GM23338 (cell line): ENCODE measurements around the gene MAP3K10. TPM values are rescaled to one million over a fixed set of nuclear protein-coding genes. Genes with fewer than 3 reads are reported as not detected.

ENCODE experiments used
- ATAC-seq: fragments of 200-7000 bp; cut with Tn5 transposase; 3 replicates; pipeline ENCODE4 v1.9.1; 2020
- DNase-seq: peaks from one replicate; pipeline ENCODE4 v3.0.0-alpha.2; 2015; ENCODE audit warnings: low spot score
- H2AFZ ChIP-seq: fragments of 200-600 bp; sonication (generic); 2 replicates; pipeline ENCODE4 v1.8.0; 2016; ENCODE audit warnings: antibody characterized with exemption, mild to moderate bottlenecking, moderate library complexity
- H3F3A ChIP-seq: fragments of 200-600 bp; sonication (generic); replicated peaks from 2 replicates; pipeline ENCODE4 v1.8.0; 2017; ENCODE audit warnings: antibody characterized with exemption, mixed run types, low read depth
- H3K27ac ChIP-seq: fragments of 200-600 bp; sonication (generic); 2 replicates; pipeline ENCODE4 v1.6.1; 2016; ENCODE audit warnings: low read depth
- H3K27me3 ChIP-seq: fragments of 200-600 bp; sonication (generic); 2 replicates; pipeline ENCODE4 v1.8.0; 2016; ENCODE audit warnings: mild to moderate bottlenecking, mixed run types, moderate library complexity; ENCODE audit not compliant: insufficient read depth
- H3K36me3 ChIP-seq: fragments of 200-600 bp; sonication (generic); 2 replicates; pipeline ENCODE4 v1.8.0; 2016; ENCODE audit warnings: mild to moderate bottlenecking; ENCODE audit not compliant: insufficient read depth
- H3K4me1 ChIP-seq: fragments of 200-600 bp; sonication (generic); 2 replicates; pipeline ENCODE4 v1.8.0; 2016; ENCODE audit warnings: mild to moderate bottlenecking, moderate library complexity; ENCODE audit not compliant: insufficient read depth
- H3K4me2 ChIP-seq: fragments of 200-600 bp; sonication (generic); 2 replicates; pipeline ENCODE4 v1.7.1; 2017; ENCODE audit warnings: mixed run types
- H3K4me3 ChIP-seq: fragments of 200-600 bp; sonication (generic); 2 replicates; pipeline ENCODE4 v1.6.1; 2016; ENCODE audit warnings: mixed run types
- H3K79me2 ChIP-seq: fragments of 200-600 bp; sonication (generic); replicated peaks from 2 replicates; pipeline ENCODE4 v1.8.0; 2017; ENCODE audit warnings: mild to moderate bottlenecking; ENCODE audit not compliant: insufficient read depth
- H3K9me2 ChIP-seq: fragments of 200-600 bp; sonication (generic); 2 replicates; pipeline ENCODE4 v1.8.0; 2017; ENCODE audit not compliant: insufficient read depth
- H4K20me1 ChIP-seq: fragments of 200-600 bp; sonication (generic); replicated peaks from 2 replicates; pipeline ENCODE4 v1.8.0; 2017; ENCODE audit warnings: mild to moderate bottlenecking; ENCODE audit not compliant: insufficient read depth
- H3K27ac Mint-ChIP-seq: 2 replicates; pipeline ENCODE4 v1.8.0; 2020; ENCODE audit warnings: inconsistent platforms, mild to moderate bottlenecking, moderate library complexity, mixed read lengths
- H3K27me3 Mint-ChIP-seq: 3 replicates; pipeline ENCODE4 v1.8.0; 2022; ENCODE audit warnings: low read depth, mild to moderate bottlenecking, moderate library complexity, mixed read lengths, inconsistent platforms; ENCODE audit not compliant: insufficient read depth, poor library complexity
- H3K36me3 Mint-ChIP-seq: 3 replicates; pipeline ENCODE4 v1.8.0; 2021; ENCODE audit warnings: low read depth, mild to moderate bottlenecking, inconsistent platforms, moderate library complexity, mixed read lengths
- H3K4me1 Mint-ChIP-seq: 3 replicates; pipeline ENCODE4 v1.8.0; 2020; ENCODE audit warnings: mild to moderate bottlenecking, inconsistent platforms, mixed read lengths
- H3K4me3 Mint-ChIP-seq: 3 replicates; pipeline ENCODE4 v1.8.0; 2021; ENCODE audit warnings: moderate library complexity, mild to moderate bottlenecking, inconsistent platforms, mixed read lengths
- H3K9me3 Mint-ChIP-seq: 3 replicates; pipeline ENCODE4 v1.8.0; 2020; ENCODE audit warnings: moderate library complexity, mild to moderate bottlenecking, inconsistent platforms, mixed read lengths
- CREB1 ChIP-seq: fragments of 250-450 bp; sonication (Bioruptor Pico); IDR thresholded peaks from 2 replicates; pipeline ENCODE4 v1.5.0; 2020; ENCODE audit warnings: low read depth, mild to moderate bottlenecking, moderate library complexity
- EZH2 ChIP-seq: fragments of 200-600 bp; sonication (generic); IDR thresholded peaks from one replicate; pipeline ENCODE4 v1.8.0; 2017; ENCODE audit warnings: antibody characterized with exemption, mild to moderate bottlenecking, low read depth; ENCODE audit not compliant: unreplicated experiment
- NANOG ChIP-seq: IDR thresholded peaks from 2 replicates; pipeline ENCODE4 v1.6.1; 2016; ENCODE audit warnings: antibody characterized with exemption, borderline replicate concordance
- POLR2AphosphoS5 ChIP-seq: IDR thresholded peaks from 2 replicates; pipeline ENCODE4 v1.6.1; 2016; ENCODE audit warnings: antibody characterized with exemption, low read depth
- ZNF114 ChIP-seq: fragments of 250-450 bp; sonication (Bioruptor Pico); IDR thresholded peaks from 2 replicates; pipeline ENCODE4 v1.5.0; 2020; ENCODE audit warnings: mild to moderate bottlenecking, moderate library complexity
- polyA plus RNA-seq: library from polyadenylated mRNA; unstranded; fragments of >200 nt; fragmentation: Nextera tagmentation; extraction: Ambion mirVana; gene quantifications from 2 replicates; pipeline ENCODE4 v1.2.1, GENCODE V29; 2016
- total RNA-seq: library from RNA; depleted of rRNA; stranded (reverse); fragments of >200 nt; shearing (Covaris generic); gene quantifications from 2 replicates; pipeline ENCODE4 v1.2.3, GENCODE V29; 2014
- TF ChIP-seq, protein P1 (sequence below), 2 experiments: fragments of 200-600 bp in 1 of 2; sonication (generic) in 1 of 2; conservative IDR thresholded peaks; 2 replicates each; pipeline versions ENCODE4 v1.5.1 to v1.6.1; 2016 to 2017; ENCODE audit warnings: antibody characterized with exemption in 2 of 2, low read depth in 2 of 2, mild to moderate bottlenecking in 2 of 2, moderate library complexity in 1 of 2
- TF ChIP-seq, protein P2 (sequence below): IDR thresholded peaks from one replicate; pipeline ENCODE4 v1.6.1; 2018; ENCODE audit warnings: antibody characterized with exemption; ENCODE audit not compliant: unreplicated experiment

The MAP3K10 gene
- total and polyA plus RNA-seq, 2 experiments from 2014 or later = 5.9 to 13.7 TPM

GRCh38 chr19:40149501-40149900 lies 41.7 kb upstream of the MAP3K10 start:
- Histone ChIP-seq H3K4me3 (no peak overlapping the region), H2AFZ (no peak overlapping the region), H3K36me3 (no peaks in the 10 kb centered on the region), H3F3A (no peaks in the 10 kb centered on the region), H3K4me1 (no peaks in the 10 kb centered on the region), H3K27me3 (no peaks in the 10 kb centered on the region), H3K9me2 (no peaks in the 10 kb centered on the region), H4K20me1 (no peaks in the 10 kb centered on the region), H3K27ac (no peak overlapping the region), H3K79me2 (no peaks in the 10 kb centered on the region), H3K4me2 (no peak overlapping the region)
- Mint-ChIP-seq H3K9me3 (no peaks in the 10 kb centered on the region), H3K4me1 (no peaks in the 10 kb centered on the region; the same call in 2 of the 3 replicates), H3K36me3 (no peaks in the 10 kb centered on the region), H3K27ac (no peak overlapping the region), H3K4me3 (no peak overlapping the region), H3K27me3 (peaks cover 2% of the 10 kb centered on the region)
- DNase-seq (no peak), ATAC-seq (no peak)
- TF ChIP-seq ZNF114 (no peak), POLR2AphosphoS5 (no peak), NANOG (no peak)
- TF ChIP-seq, protein P1, sequence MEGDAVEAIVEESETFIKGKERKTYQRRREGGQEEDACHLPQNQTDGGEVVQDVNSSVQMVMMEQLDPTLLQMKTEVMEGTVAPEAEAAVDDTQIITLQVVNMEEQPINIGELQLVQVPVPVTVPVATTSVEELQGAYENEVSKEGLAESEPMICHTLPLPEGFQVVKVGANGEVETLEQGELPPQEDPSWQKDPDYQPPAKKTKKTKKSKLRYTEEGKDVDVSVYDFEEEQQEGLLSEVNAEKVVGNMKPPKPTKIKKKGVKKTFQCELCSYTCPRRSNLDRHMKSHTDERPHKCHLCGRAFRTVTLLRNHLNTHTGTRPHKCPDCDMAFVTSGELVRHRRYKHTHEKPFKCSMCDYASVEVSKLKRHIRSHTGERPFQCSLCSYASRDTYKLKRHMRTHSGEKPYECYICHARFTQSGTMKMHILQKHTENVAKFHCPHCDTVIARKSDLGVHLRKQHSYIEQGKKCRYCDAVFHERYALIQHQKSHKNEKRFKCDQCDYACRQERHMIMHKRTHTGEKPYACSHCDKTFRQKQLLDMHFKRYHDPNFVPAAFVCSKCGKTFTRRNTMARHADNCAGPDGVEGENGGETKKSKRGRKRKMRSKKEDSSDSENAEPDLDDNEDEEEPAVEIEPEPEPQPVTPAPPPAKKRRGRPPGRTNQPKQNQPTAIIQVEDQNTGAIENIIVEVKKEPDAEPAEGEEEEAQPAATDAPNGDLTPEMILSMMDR (conservative IDR thresholded peaks at IDR 0.05; ENCODE audit: low read depth in 2 of 2) = no peak

GRCh38 chr19:40150170-40150569 lies 41.1 kb upstream of the MAP3K10 start:
- TF ChIP-seq EZH2 (no peak), CREB1 (CRISPR knock-in tag) (no peak)
- TF ChIP-seq, protein P2, sequence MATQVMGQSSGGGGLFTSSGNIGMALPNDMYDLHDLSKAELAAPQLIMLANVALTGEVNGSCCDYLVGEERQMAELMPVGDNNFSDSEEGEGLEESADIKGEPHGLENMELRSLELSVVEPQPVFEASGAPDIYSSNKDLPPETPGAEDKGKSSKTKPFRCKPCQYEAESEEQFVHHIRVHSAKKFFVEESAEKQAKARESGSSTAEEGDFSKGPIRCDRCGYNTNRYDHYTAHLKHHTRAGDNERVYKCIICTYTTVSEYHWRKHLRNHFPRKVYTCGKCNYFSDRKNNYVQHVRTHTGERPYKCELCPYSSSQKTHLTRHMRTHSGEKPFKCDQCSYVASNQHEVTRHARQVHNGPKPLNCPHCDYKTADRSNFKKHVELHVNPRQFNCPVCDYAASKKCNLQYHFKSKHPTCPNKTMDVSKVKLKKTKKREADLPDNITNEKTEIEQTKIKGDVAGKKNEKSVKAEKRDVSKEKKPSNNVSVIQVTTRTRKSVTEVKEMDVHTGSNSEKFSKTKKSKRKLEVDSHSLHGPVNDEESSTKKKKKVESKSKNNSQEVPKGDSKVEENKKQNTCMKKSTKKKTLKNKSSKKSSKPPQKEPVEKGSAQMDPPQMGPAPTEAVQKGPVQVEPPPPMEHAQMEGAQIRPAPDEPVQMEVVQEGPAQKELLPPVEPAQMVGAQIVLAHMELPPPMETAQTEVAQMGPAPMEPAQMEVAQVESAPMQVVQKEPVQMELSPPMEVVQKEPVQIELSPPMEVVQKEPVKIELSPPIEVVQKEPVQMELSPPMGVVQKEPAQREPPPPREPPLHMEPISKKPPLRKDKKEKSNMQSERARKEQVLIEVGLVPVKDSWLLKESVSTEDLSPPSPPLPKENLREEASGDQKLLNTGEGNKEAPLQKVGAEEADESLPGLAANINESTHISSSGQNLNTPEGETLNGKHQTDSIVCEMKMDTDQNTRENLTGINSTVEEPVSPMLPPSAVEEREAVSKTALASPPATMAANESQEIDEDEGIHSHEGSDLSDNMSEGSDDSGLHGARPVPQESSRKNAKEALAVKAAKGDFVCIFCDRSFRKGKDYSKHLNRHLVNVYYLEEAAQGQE = no peak
- no peak overlapping the region for H3K27ac Mint-ChIP-seq

More at GRCh38 chr19:40150170-40150569, 41.1 kb upstream of the MAP3K10 start:
- Histone ChIP-seq H3K27ac (no peak overlapping the region), H3K4me2 (no peak overlapping the region), H3K79me2 (no peaks in the 10 kb centered on the region), H2AFZ (no peak overlapping the region), H3K27me3 (no peaks in the 10 kb centered on the region), H3F3A (no peaks in the 10 kb centered on the region), H3K36me3 (no peaks in the 10 kb centered on the region), H3K9me2 (no peaks in the 10 kb centered on the region), H4K20me1 (no peaks in the 10 kb centered on the region), H3K4me1 (no peaks in the 10 kb centered on the region), H3K4me3 (no peak overlapping the region)
- Mint-ChIP-seq H3K9me3 (peaks cover 2% of the 10 kb centered on the region; the same call in 1 of the 3 replicates), H3K27me3 (peaks cover 2% of the 10 kb centered on the region), H3K4me3 (no peak overlapping the region), H3K4me1 (no peaks in the 10 kb centered on the region; the same call in 2 of the 3 replicates), H3K36me3 (no peaks in the 10 kb centered on the region)
- no peak for ATAC-seq
- no peak for DNase-seq
